HEK293 (cell line): ENCODE results near the gene CNEP1R1.

Experiments used
- FEZF1 ChIP-seq: fragments of 450-650 bp; formaldehyde crosslinking; IDR thresholded peaks from 2 replicates; pipeline ENCODE4 v1.5.1; 2016; ENCODE audit warnings: missing biosample characterization, missing genetic modification characterization
- HIC1 ChIP-seq: fragments of 450-650 bp; formaldehyde crosslinking; IDR thresholded peaks from 2 replicates; pipeline ENCODE4 v1.5.1; 2016; ENCODE audit warnings: missing biosample characterization, missing genetic modification characterization
- MYNN ChIP-seq: fragments of 450-650 bp; formaldehyde crosslinking; IDR thresholded peaks from 2 replicates; pipeline ENCODE4 v1.5.1; 2016; ENCODE audit warnings: missing biosample characterization, missing genetic modification characterization, borderline replicate concordance
- SETDB1 ChIP-seq: IDR thresholded peaks from one replicate; pipeline ENCODE4 v1.6.1; 2017; ENCODE audit warnings: mild to moderate bottlenecking, low read length, moderate library complexity, mixed read lengths; ENCODE audit not compliant: insufficient read length
- ZBTB11 ChIP-seq: fragments of 450-650 bp; formaldehyde crosslinking; conservative IDR thresholded peaks from 2 replicates; pipeline ENCODE4 v1.5.1; 2016; ENCODE audit warnings: low read depth, missing biosample characterization, missing genetic modification characterization
- ZBTB17 ChIP-seq: fragments of 450-650 bp; formaldehyde crosslinking; IDR thresholded peaks from 2 replicates; pipeline ENCODE4 v1.5.1; 2016; ENCODE audit warnings: missing biosample characterization, missing genetic modification characterization
- ZNF23 ChIP-seq: fragments of 450-650 bp; formaldehyde crosslinking; IDR thresholded peaks from 2 replicates; pipeline ENCODE4 v1.5.1; 2016; ENCODE audit warnings: missing biosample characterization, missing genetic modification characterization, borderline replicate concordance
- ZNF354C ChIP-seq: fragments of 450-650 bp; formaldehyde crosslinking; IDR thresholded peaks from 2 replicates; pipeline ENCODE4 v1.5.1; 2016; ENCODE audit warnings: missing biosample characterization, missing genetic modification characterization, low read depth, borderline replicate concordance
- ZNF416 ChIP-seq: fragments of 450-650 bp; formaldehyde crosslinking; IDR thresholded peaks from 2 replicates; pipeline ENCODE4 v1.5.1; 2016; ENCODE audit warnings: missing biosample characterization, missing genetic modification characterization
- ZNF585B ChIP-seq: fragments of 450-650 bp; formaldehyde crosslinking; IDR thresholded peaks from 2 replicates; pipeline ENCODE4 v1.5.1; 2016; ENCODE audit warnings: missing biosample characterization, missing genetic modification characterization
- ZNF658 ChIP-seq: fragments of 450-650 bp; formaldehyde crosslinking; IDR thresholded peaks from 2 replicates; pipeline ENCODE4; 2016; ENCODE audit warnings: missing biosample characterization, missing genetic modification characterization
- ZXDB ChIP-seq: fragments of 450-650 bp; formaldehyde crosslinking; IDR thresholded peaks from 2 replicates; pipeline ENCODE4 v1.5.1; 2016; ENCODE audit warnings: missing biosample characterization, missing genetic modification characterization
- TF ChIP-seq, protein P1 (sequence below): fragments of 450-650 bp; formaldehyde crosslinking; IDR thresholded peaks from 2 replicates; pipeline ENCODE4 v1.5.1; 2016; ENCODE audit warnings: missing biosample characterization, missing genetic modification characterization
- TF ChIP-seq, protein P2 (sequence below): IDR thresholded peaks from 2 replicates; pipeline ENCODE4 v1.6.1; 2011; ENCODE audit warnings: mild to moderate bottlenecking, low read depth, low read length, borderline replicate concordance
- TF ChIP-seq, protein P3 (sequence below): fragments of 450-650 bp; formaldehyde crosslinking; IDR thresholded peaks from 2 replicates; pipeline ENCODE4 v1.5.1; 2016; ENCODE audit warnings: missing biosample characterization, missing genetic modification characterization
- TF ChIP-seq, protein P4 (sequence below): fragments of 450-650 bp; formaldehyde crosslinking; IDR thresholded peaks from 2 replicates; pipeline ENCODE4 v1.5.1; 2016; ENCODE audit warnings: missing biosample characterization, missing genetic modification characterization

Gene CNEP1R1

DNA sequence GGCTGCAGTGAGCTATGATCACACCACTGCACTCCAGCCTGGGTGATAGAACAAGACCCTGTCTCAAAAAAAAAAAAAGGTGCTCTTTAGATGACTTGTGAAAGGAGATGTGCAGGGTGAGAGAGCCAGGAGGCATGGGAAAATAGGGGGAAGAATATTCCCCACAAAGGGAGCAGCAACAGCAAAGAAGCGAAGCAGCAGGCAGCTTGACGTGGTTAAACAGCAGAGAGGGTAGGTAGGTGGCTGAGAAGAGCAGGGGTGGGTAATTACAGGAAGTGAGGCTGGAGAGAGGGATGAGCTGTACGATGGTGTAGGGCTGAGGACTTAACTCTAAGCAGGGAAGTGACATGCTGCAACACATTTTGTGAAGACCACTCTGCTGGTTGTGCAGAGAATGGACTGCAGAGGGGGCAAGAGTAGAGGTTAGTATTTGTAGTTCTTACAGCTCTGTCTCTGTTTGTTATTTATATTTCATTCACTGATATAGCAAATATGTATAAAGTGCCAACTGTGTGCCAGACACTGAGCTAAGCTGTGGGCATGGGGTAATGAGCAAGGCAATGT is 42.3 kb downstream of the CNEP1R1 start (continued):
- no peak for TF ChIP-seq HIC1 (tag by site-specific recombination)
- TF ChIP-seq ZNF658 (tag by site-specific recombination): no peak
- peak; percentile 81 for TF ChIP-seq ZBTB11 (tag by site-specific recombination)
- 0 out of 2 replicates have a peak, but pooled peaks have one; percentile 31 for TF ChIP-seq ZXDB (tag by site-specific recombination)
- TF ChIP-seq MYNN (tag by site-specific recombination): no peak
- TF ChIP-seq, protein P1, sequence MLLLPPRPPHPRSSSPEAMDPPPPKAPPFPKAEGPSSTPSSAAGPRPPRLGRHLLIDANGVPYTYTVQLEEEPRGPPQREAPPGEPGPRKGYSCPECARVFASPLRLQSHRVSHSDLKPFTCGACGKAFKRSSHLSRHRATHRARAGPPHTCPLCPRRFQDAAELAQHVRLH (tag by site-specific recombination): no peak
- TF ChIP-seq FEZF1 (tag by site-specific recombination): no peak
- no peak for TF ChIP-seq ZNF23 (tag by site-specific recombination)
- TF ChIP-seq, protein P2, sequence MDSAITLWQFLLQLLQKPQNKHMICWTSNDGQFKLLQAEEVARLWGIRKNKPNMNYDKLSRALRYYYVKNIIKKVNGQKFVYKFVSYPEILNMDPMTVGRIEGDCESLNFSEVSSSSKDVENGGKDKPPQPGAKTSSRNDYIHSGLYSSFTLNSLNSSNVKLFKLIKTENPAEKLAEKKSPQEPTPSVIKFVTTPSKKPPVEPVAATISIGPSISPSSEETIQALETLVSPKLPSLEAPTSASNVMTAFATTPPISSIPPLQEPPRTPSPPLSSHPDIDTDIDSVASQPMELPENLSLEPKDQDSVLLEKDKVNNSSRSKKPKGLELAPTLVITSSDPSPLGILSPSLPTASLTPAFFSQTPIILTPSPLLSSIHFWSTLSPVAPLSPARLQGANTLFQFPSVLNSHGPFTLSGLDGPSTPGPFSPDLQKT: no peak
- TF ChIP-seq, protein P3, sequence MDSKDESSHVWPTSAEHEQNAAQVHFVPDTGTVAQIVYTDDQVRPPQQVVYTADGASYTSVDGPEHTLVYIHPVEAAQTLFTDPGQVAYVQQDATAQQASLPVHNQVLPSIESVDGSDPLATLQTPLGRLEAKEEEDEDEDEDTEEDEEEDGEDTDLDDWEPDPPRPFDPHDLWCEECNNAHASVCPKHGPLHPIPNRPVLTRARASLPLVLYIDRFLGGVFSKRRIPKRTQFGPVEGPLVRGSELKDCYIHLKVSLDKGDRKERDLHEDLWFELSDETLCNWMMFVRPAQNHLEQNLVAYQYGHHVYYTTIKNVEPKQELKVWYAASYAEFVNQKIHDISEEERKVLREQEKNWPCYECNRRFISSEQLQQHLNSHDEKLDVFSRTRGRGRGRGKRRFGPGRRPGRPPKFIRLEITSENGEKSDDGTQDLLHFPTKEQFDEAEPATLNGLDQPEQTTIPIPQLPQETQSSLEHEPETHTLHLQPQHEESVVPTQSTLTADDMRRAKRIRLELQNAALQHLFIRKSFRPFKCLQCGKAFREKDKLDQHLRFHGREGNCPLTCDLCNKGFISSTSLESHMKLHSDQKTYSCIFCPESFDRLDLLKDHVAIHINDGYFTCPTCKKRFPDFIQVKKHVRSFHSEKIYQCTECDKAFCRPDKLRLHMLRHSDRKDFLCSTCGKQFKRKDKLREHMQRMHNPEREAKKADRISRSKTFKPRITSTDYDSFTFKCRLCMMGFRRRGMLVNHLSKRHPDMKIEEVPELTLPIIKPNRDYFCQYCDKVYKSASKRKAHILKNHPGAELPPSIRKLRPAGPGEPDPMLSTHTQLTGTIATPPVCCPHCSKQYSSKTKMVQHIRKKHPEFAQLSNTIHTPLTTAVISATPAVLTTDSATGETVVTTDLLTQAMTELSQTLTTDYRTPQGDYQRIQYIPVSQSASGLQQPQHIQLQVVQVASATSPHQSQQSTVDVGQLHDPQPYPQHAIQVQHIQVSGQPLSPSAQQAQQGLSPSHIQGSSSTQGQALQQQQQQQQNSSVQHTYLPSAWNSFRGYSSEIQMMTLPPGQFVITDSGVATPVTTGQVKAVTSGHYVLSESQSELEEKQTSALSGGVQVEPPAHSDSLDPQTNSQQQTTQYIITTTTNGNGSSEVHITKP (tag by site-specific recombination): no peak
- TF ChIP-seq ZNF585B (tag by site-specific recombination): no peak
- no peak for TF ChIP-seq ZNF354C (tag by site-specific recombination)
- TF ChIP-seq SETDB1: no peak
- TF ChIP-seq, protein P4, sequence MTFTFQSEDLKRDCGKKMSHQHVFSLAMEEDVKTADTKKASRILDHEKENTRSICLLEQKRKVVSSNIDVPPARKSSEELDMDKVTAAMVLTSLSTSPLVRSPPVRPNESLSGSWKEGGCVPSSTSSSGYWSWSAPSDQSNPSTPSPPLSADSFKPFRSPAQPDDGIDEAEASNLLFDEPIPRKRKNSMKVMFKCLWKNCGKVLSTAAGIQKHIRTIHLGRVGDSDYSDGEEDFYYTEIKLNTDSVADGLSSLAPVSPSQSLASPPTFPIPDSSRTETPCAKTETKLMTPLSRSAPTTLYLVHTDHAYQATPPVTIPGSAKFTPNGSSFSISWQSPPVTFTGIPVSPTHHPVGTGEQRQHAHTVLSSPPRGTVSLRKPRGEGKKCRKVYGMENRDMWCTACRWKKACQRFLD (tag by site-specific recombination): no peak
- TF ChIP-seq ZNF416 (tag by site-specific recombination): no peak
- TF ChIP-seq ZBTB17 (tag by site-specific recombination): no peak
